ENCODE data around the gene FTSJ3. TPM values are rescaled to one million over a fixed set of nuclear protein-coding genes. Genes with fewer than 3 reads are reported as not detected.

The FTSJ3 gene
- polyA plus RNA-seq, 2 of the 4 experiments (the other 2 are of a cell fraction) = 74.5 to 104 TPM

DNA sequence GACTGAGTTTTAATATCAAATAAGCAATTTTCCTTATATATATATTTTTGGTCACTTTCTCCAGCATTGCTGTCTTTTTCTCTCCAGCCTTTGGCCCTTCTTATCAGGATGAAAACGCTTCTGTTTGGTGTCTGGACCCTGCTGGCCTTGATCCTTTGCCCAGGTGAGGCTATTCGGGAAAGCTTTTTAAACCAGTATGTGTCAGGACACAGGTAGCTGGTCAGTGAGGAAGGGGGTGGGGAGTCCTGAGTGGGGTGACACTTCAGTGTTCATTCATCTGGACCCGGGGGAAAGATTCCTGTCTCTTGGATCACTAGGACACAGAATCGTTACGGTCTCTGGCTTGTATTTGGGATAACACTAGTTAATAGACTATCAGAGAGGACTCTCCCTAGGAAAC is 27.2 kb upstream of the FTSJ3 start (continued):
- TF ChIP-seq, protein P1, sequence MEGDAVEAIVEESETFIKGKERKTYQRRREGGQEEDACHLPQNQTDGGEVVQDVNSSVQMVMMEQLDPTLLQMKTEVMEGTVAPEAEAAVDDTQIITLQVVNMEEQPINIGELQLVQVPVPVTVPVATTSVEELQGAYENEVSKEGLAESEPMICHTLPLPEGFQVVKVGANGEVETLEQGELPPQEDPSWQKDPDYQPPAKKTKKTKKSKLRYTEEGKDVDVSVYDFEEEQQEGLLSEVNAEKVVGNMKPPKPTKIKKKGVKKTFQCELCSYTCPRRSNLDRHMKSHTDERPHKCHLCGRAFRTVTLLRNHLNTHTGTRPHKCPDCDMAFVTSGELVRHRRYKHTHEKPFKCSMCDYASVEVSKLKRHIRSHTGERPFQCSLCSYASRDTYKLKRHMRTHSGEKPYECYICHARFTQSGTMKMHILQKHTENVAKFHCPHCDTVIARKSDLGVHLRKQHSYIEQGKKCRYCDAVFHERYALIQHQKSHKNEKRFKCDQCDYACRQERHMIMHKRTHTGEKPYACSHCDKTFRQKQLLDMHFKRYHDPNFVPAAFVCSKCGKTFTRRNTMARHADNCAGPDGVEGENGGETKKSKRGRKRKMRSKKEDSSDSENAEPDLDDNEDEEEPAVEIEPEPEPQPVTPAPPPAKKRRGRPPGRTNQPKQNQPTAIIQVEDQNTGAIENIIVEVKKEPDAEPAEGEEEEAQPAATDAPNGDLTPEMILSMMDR (IDR thresholded peaks at IDR 0.05) = no peak

DNA sequence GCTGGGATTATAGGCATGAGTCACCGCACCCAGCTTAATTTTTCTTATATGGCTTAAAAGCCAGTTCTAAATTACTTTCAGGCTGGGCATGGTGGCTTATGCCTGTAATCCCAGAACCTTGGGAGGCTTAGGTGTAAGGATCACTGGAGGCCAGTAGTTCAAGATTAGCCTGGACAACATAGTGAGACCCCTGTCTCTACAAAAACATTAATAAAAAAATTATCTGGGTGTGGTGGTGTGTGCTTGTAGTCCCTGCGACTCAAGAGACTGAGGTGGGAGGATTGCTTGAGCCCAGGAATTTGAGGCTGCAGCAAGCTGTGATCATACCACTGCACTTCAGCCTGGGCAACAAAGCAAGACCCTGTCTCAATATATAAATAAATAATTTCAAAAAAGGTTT is 25.8 kb upstream of the FTSJ3 start:
- ChIA-PET POLR2A (interaction anchor here (1.8 kb wide), 1 partner anchor 10 kb away, joined by 6 read pairs; the partner anchor contains the start of gene SMARCD2), CTCF (interaction anchor here (0.8 to 4.7 kb wide), 3 partner anchors 13 to 49 kb away, joined by 3 to 46 read pairs (median 5); partner anchors contain the start of gene GH2)
- H3K27ac ChIP-seq = no peak overlapping the region
- DNase-seq (ENCODE audit: low read depth in 1 of 2, low spot score in 1 of 2) (no peak), ATAC-seq (no peak), FAIRE-seq (no peak)
- peaks cover 4% of the 10 kb centered on the region for H3K9me3 ChIP-seq
- no peak overlapping the region for H3K4me3 ChIP-seq
- WGBS (ENCODE audit: missing lambda C conversion rate) = 78% methylated on average over 2 of the region's 2 CpGs
- TF ChIP-seq, protein P2, sequence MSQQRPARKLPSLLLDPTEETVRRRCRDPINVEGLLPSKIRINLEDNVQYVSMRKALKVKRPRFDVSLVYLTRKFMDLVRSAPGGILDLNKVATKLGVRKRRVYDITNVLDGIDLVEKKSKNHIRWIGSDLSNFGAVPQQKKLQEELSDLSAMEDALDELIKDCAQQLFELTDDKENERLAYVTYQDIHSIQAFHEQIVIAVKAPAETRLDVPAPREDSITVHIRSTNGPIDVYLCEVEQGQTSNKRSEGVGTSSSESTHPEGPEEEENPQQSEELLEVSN (IDR thresholded peaks at IDR 0.05; ENCODE audit: borderline replicate concordance, low read depth) = no peak
- TF ChIP-seq KDM1A (IDR thresholded peaks at IDR 0.05; ENCODE audit: low read depth) (no peak), CHD4 (IDR thresholded peaks at IDR 0.05; ENCODE audit: borderline replicate concordance) (no peak), SREBF2 (IDR thresholded peaks at IDR 0.05) (no peak), FOSL2 (IDR thresholded peaks at IDR 0.05) (no peak), FOSL2 (CRISPR knock-in tag; IDR thresholded peaks at IDR 0.05) (0 out of 2 replicates have a peak, but pooled peaks have one; percentile 13)
- H3K4me2 ChIP-seq = no peak overlapping the region
- no peaks in the 10 kb centered on the region for H3K4me1 ChIP-seq

DNA sequence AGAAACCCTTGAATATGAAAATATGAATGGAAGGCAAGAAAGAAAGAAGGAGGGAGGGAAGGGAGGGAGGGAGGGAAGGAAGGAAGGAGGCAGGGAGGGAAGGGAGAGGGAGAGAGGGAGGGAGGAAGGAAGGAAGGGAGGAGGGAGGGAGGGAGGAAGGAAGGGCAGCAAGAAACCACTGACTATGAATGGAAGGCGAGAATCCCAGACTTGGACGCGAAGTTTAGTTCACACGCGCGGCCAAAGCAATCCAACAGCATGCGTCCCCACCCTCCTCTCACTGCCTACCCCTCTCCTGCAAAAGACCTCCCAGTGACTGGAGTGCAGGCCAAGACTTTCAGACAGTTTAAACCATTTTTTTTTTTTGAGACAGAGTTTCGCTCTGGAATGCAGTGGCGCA is 22.9 kb upstream of the FTSJ3 start:
- no peak overlapping the region for H3K27ac ChIP-seq
- no peak for FAIRE-seq
- H3K9me3 ChIP-seq = peaks cover 8% of the 10 kb centered on the region
- CTCF ChIA-PET = interaction anchor here (9.5 to 9.6 kb wide), 2 partner anchors 9 to 16 kb away, joined by 90 to 91 read pairs; no protein-coding TSS in a partner anchor
- DNase-seq (ENCODE audit: low read depth in 1 of 2, low spot score in 1 of 2) = no peak
- POLR2A ChIA-PET = no interaction called here
- TF ChIP-seq, protein P3, sequence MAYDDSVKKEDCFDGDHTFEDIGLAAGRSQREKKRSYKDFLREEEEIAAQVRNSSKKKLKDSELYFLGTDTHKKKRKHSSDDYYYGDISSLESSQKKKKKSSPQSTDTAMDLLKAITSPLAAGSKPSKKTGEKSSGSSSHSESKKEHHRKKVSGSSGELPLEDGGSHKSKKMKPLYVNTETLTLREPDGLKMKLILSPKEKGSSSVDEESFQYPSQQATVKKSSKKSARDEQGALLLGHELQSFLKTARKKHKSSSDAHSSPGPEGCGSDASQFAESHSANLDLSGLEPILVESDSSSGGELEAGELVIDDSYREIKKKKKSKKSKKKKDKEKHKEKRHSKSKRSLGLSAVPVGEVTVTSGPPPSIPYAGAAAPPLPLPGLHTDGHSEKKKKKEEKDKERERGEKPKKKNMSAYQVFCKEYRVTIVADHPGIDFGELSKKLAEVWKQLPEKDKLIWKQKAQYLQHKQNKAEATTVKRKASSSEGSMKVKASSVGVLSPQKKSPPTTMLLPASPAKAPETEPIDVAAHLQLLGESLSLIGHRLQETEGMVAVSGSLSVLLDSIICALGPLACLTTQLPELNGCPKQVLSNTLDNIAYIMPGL (CRISPR knock-in tag; IDR thresholded peaks at IDR 0.05; ENCODE audit: borderline replicate concordance) = no peak
- TF ChIP-seq, protein P1 (IDR thresholded peaks at IDR 0.05) = no peak
- TF ChIP-seq HOXB5 (CRISPR knock-in tag; IDR thresholded peaks at IDR 0.05) (no peak), SMC3 (IDR thresholded peaks at IDR 0.05) (no peak), RNF2 (IDR thresholded peaks at IDR 0.05; ENCODE audit: borderline replicate concordance, low read depth) (no peak), FOSL2 (IDR thresholded peaks at IDR 0.05) (no peak), FOSL2 (CRISPR knock-in tag; IDR thresholded peaks at IDR 0.05) (no peak), POLR2AphosphoS2 (conservative IDR thresholded peaks at IDR 0.05; ENCODE audit: low read length) (no peak), GATA3 (IDR thresholded peaks at IDR 0.05; ENCODE audit: borderline replicate concordance) (no peak), HOXA7 (CRISPR knock-in tag; IDR thresholded peaks at IDR 0.05) (no peak), ZSCAN20 (CRISPR knock-in tag; IDR thresholded peaks at IDR 0.05) (no peak), POLR2A (IDR thresholded peaks at IDR 0.05; ENCODE audit: low read length) (no peak), EP300 (IDR thresholded peaks at IDR 0.05) (no peak), JUNB (IDR thresholded peaks at IDR 0.05) (no peak), ZFP36 (IDR thresholded peaks at IDR 0.05; ENCODE audit: borderline replicate concordance, partially characterized antibody) (no peak), MAZ (IDR thresholded peaks at IDR 0.05; ENCODE audit: borderline replicate concordance, low read depth, low read length) (no peak), ZC3H11A (IDR thresholded peaks at IDR 0.05) (no peak), MYC (IDR thresholded peaks at IDR 0.05; ENCODE audit: borderline replicate concordance, low read length) (no peak)
- TF ChIP-seq, protein P4, sequence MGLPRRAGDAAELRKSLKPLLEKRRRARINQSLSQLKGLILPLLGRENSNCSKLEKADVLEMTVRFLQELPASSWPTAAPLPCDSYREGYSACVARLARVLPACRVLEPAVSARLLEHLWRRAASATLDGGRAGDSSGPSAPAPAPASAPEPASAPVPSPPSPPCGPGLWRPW (IDR thresholded peaks at IDR 0.05) = no peak
- TF ChIP-seq, protein P5, sequence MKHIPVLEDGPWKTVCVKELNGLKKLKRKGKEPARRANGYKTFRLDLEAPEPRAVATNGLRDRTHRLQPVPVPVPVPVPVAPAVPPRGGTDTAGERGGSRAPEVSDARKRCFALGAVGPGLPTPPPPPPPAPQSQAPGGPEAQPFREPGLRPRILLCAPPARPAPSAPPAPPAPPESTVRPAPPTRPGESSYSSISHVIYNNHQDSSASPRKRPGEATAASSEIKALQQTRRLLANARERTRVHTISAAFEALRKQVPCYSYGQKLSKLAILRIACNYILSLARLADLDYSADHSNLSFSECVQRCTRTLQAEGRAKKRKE (CRISPR knock-in tag; IDR thresholded peaks at IDR 0.05; ENCODE audit: low read depth) = no peak
- 96% methylated on average over 9 of the region's 9 CpGs for WGBS (ENCODE audit: missing lambda C conversion rate)
- H3K4me3 ChIP-seq = no peak overlapping the region
- H3K4me2 ChIP-seq = no peak overlapping the region
- no peaks in the 10 kb centered on the region for H3K4me1 ChIP-seq
- ATAC-seq = no peak
